T follicular helper cell (primary cell): Measurements from ENCODE around the gene ZSWIM3.
A peak's percentile ranks its signal among the peaks of the same experiment; 100 is the strongest.
"Not testable (repeated sequence)": the region's sequence is repeated elsewhere in the genome, so short reads cannot be mapped to it uniquely, and the experiment has no call there.

Experiments used
- DNase-seq: peaks from one replicate; pipeline ENCODE4 v3.0.0-alpha.2; 2020; ENCODE audit warnings: low read depth

ZSWIM3 gene

GRCh38 chr20:45861221-45862075 is 4.0 kb downstream of the ZSWIM3 start:
- DNase-seq, result no peak

DNA sequence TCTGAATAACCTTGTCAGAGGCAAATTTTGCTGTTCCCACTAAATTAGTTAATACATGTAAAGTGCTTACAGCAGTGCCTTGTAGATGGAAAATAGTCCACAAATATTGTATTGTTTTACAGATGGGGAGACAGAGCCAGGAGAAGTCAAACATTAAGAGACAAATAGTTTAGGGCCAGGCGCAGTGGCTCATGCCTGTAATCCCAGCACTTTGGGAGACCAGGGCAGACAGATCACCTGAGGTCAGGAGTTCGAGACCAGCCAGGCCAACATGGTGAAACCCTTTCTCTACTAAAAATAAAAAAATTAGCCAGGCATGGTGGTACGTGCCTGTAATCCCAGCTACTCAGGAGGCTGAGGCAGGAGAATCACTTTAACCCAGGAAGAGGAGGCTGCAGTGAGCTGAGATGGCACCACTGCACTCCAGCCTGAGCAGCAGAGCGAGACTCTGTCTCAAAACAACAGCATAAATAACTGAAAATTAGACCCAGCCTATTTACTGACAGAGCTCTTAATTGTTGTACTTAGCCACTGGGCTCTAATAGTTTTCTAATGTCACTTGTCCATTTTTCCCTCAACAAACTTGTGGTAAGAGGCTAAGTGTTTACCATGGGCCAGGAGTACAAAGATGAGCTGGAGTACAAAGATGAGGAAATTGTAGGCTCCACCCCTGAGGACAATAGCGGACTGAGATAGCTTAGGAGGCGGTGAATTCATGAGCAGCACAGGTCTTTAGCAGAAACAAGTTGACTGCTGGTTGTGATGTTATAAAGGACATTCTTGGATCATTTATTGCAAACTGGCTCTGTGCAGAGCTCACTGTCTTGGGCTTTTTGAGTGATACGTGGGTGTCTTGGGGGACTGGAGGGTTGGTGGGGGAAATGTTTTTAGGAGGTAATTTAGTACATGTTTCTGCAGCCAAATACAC is 6.4 kb downstream of the ZSWIM3 start:
- DNase-seq, result no peak

- DNase-seq, result no peak
Observed at GRCh38 chr20:45866454-45866853, 9.0 kb downstream of the ZSWIM3 start.

GRCh38 chr20:45867136-45867818 is 9.9 kb downstream of the ZSWIM3 start:
- DNase-seq, result no peak

DNA sequence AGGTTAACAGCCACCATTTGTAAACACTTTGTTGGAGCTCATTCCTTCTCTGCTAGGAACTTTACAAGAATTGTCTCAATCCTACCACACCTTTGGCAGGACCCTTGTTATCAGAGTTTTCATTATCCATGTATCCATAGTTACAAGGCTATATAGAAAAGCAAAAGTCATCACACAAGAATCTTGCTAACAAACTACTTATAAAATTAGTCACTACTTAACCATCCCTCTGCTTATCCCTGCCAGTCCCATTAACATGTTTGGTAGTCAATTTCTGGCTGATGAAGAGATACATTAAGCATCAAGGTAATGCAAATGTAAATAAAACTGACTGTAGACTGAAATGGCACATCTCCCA is 10.4 kb downstream of the ZSWIM3 start:
- DNase-seq, result no peak

DNA sequence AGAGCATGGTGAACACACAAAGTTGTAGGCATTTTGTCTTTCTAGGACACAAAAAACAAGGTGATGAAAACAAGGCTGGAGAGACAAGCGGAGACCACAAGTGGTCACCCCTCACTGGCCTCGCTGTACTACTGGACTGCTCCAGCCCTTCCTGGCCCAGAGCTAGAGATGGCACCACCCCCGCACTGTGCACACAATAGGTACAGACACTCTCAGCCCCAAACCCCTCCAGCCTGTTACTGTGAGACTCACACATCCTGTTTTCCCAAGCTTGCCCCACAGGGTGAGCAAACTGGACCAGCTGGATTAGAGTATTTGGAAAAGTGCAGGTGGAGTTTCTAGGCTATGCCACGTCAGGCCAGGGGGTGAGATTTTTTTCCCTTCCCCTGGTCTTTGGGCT is 15.2 kb downstream of the ZSWIM3 start:
- no peak for DNase-seq

GRCh38 chr20:45873409-45874103 is 16.1 kb downstream of the ZSWIM3 start:
- no peak for DNase-seq

DNA sequence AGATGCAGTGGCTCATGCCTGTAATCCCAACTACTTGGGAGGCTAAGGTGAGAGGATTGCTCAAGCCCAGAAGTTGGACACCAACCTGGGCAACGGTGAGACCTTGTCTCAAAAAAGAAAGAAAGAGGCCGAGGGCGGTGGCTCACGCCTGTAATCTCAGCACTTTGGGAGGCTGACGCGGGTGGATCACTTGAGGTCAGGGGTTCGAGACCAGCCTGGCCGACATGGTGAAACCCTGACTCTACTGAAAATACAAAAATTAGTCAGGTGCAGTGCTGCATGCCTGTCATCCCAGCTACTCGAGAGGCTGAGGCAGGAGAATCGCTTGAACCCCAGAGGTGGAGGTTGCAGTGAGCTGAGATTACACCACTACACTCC is 16.7 kb downstream of the ZSWIM3 start:
- DNase-seq, result not testable (repeated sequence)

DNA sequence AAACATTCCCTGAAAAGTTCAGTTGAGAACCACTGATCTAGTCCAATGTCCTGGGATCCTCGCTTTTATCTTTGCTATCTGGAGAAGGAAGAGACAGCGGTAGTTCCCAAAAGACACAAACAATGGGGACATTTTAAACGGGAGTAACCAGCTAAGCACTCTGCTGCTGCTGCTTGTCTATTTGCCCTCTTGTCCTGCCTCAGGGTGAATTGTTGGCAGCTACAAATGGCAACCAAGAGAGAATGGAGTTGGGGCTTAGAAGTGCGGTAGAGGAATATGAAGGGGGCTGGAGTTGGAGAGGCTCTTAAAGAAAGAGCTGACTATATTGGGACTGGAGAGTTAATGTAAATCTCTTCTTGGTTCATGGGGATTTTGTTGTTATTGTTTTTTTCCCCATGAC is 17.2 kb downstream of the ZSWIM3 start:
- no peak for DNase-seq

- no peak for DNase-seq
Observed at GRCh38 chr20:45878076-45878761, 20.8 kb downstream of the ZSWIM3 start.

DNA sequence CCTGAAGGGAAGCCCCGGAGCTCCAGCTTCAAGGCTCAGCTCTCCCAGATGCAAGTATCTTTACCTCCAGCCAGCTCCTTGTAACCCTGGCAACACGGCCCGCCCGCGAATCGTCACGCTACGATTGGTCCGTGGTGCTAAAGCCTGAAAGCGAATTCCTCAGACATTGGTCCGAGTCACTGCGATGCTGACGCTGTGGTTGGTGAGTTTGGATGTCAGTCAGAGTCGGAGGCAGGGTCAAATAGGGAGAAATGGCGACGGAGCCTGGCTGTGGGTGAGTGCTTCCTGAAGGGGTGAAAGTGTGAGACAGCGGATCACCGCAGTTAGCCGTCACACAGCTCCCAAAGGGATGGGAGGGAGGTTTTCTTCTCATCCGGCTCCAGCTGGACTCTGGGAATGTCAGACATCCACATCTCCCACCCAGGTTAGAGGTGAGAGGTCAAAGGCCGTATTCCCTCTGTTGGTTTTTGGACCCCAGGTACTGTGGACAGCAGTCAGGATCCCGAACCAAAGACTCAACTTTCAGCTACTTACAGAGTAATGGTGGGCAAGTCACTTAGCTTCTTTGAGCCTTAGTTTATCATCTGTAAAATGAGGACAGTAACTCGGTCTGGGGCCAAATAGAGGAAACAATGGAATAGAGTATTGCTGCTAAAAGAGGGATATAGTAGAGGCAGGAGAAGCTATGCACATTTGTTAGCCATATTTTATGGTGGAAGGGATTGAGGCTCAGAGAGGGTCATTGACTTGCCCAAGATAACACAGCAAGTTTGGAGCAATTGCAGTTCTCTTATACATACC is 23.8 kb downstream of the ZSWIM3 start, which contains the start of gene ZSWIM1:
Gene ZSWIM1, plus strand, starts transcription at position 240 of the 801 bp plus-strand sequence. CDS start 1,366 bp downstream, outside the sequence.
- DNase-seq, result peak; percentile 99

GRCh38 chr20:45882469-45883099 is 25.2 kb downstream of the ZSWIM3 start:
- DNase-seq, result no peak

DNA sequence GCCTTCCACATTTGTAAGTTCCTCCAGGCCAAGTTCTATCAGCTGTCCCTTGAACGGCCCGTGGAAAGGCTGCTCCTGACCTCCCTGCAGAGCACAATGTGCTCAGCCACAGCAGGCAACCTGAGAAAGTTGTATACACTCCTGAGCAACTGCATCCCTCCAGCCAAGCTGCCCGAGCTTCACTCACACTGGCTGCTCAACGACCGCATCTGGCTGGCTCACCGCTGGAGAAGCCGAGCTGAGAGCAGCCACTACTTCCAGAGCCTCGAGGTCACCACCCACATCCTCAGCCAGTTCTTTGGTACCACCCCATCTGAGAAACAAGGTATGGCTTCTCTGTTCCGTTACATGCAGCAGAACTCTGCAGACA is 25.7 kb downstream of the ZSWIM3 start:
- DNase-seq, result no peak

- DNase-seq, result no peak
Observed at GRCh38 chr20:45886590-45887345, 29.4 kb downstream of the ZSWIM3 start.

DNA sequence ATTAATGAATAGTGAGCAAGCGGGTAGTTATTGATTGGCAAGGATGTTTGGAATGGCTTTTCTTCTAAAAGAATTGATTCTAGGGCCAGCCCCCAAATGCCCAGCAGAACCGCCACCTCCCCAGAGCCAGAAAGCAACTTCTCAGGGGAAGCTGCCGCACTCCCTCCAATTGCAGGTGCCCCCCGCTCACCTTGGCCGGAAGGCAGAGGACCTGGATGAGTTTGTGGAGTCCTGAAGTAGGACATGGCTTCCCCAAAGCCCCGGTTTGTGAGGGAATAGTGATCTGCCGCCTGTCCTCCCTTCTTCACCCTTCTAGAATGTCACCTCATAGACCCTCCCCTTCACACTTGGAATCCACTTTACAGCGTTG is 29.9 kb downstream of the ZSWIM3 start, which contains the start of gene SPATA25:
Gene SPATA25, minus strand, starts transcription at position 277 of the 370 bp plus-strand sequence. Its CDS starts 32 bp downstream, at position 245.
- no peak for DNase-seq

- no peak for DNase-seq
Observed at GRCh38 chr20:45888681-45889080, 31.3 kb downstream of the ZSWIM3 start.

GRCh38 chr20:45890077-45890984 is 32.9 kb downstream of the ZSWIM3 start:
- peak; percentile 22 for DNase-seq
